K562 (cell line): Measurements from ENCODE around the gene OXA1L. TPM values are rescaled to one million over a fixed set of nuclear protein-coding genes. Genes with fewer than 3 reads are reported as not detected.
A peak's percentile ranks its signal among the peaks of the same experiment; 100 is the strongest.

Source experiments
- DDX20 ChIP-seq: fragments of 450-650 bp; IDR thresholded peaks from 2 replicates; pipeline ENCODE4 v1.6.1; 2016; ENCODE audit warnings: missing genetic modification characterization, low read depth, mild to moderate bottlenecking, missing compliant biosample characterization, moderate library complexity
- FOXM1 ChIP-seq, 2 experiments: fragments of 450-650 bp in 1 of 2; sonication (generic) in 1 of 2; formaldehyde crosslinking in 1 of 2; IDR thresholded peaks; 2 replicates each; pipeline versions ENCODE4 v1.6.1 to v1.9.0; 2017 to 2022; ENCODE audit warnings: low read depth in 2 of 2, mild to moderate bottlenecking in 2 of 2, missing genetic modification reagents in 1 of 2, moderate library complexity in 1 of 2
- MIER1 ChIP-seq: fragments of 450-650 bp; IDR thresholded peaks from 2 replicates; pipeline ENCODE4 v1.6.1; 2016; ENCODE audit warnings: antibody characterized with exemption, mild to moderate bottlenecking, low read depth
- POLR2G ChIP-seq: fragments of 200-400 bp; formaldehyde crosslinking; IDR thresholded peaks from 2 replicates; pipeline ENCODE4 v1.6.1; 2017; ENCODE audit warnings: low read depth, mild to moderate bottlenecking, antibody characterized with exemption, low read length, moderate library complexity
- RNF2 ChIP-seq: sonication (generic); IDR thresholded peaks from 2 replicates; pipeline ENCODE4 v1.6.1; 2016
- SIRT6 ChIP-seq: IDR thresholded peaks from one replicate; pipeline ENCODE4 v1.6.1; 2012; ENCODE audit warnings: low read depth, mild to moderate bottlenecking, control low read depth, inconsistent platforms, low read length, moderate library complexity
- SP2 ChIP-seq: IDR thresholded peaks from 2 replicates; pipeline ENCODE4 v1.6.1; 2011; ENCODE audit warnings: mild to moderate bottlenecking, low read depth, low read length, moderate library complexity; ENCODE audit not compliant: poor library complexity, severe bottlenecking; ENCODE audit errors: extremely low read depth
- XRCC3 ChIP-seq: fragments of 450-650 bp; IDR thresholded peaks from 2 replicates; pipeline ENCODE4 v1.6.1; 2017; ENCODE audit warnings: mild to moderate bottlenecking, moderate library complexity
- ZBTB1 ChIP-seq: sonication (generic); formaldehyde crosslinking; IDR thresholded peaks from 2 replicates; pipeline ENCODE4 v1.8.1; 2023; ENCODE audit warnings: missing genetic modification reagents, low read depth, mild to moderate bottlenecking, borderline replicate concordance
- ZBTB8A ChIP-seq: fragments of 450-650 bp; IDR thresholded peaks from 2 replicates; pipeline ENCODE4 v1.6.1; 2018; ENCODE audit warnings: mild to moderate bottlenecking, moderate library complexity; ENCODE audit not compliant: partially characterized antibody
- ZNF124 ChIP-seq: sonication (generic); formaldehyde crosslinking; IDR thresholded peaks from 2 replicates; pipeline ENCODE4 v1.8.1; 2022; ENCODE audit warnings: missing genetic modification reagents
- ZNF212 ChIP-seq: fragments of 450-650 bp; formaldehyde crosslinking; IDR thresholded peaks from 2 replicates; pipeline ENCODE4 v1.4.0; 2020; ENCODE audit warnings: mild to moderate bottlenecking
- ZNF507 ChIP-seq: conservative IDR thresholded peaks from 2 replicates; pipeline ENCODE4 v1.6.1; 2017; ENCODE audit warnings: missing genetic modification characterization, missing compliant biosample characterization
- ZNF561 ChIP-seq: fragments of 450-650 bp; formaldehyde crosslinking; conservative IDR thresholded peaks from 2 replicates; pipeline ENCODE4 v1.4.0; 2020; ENCODE audit warnings: mild to moderate bottlenecking, moderate library complexity
- polyA plus RNA-seq, 8 experiments: library from polyadenylated mRNA; depleted of rRNA in 4 of 8; stranded (reverse) in 5 of 8; unstranded in 3 of 8; fragments of >200 nt; fragmentation: Nextera tagmentation in 2 of 8; fragmentation: Illumina TruSeq in 1 of 8; extraction: Ambion mirVana in 2 of 8; extraction: Trizol in 1 of 8; gene quantifications; 2 replicates each; pipeline versions ENCODE4 v1.2.1 to v1.2.3, GENCODE V29; 2011 to 2014; ENCODE audit warnings: inconsistent platforms in 1 of 8, missing spikeins in 1 of 8
- total RNA-seq, 7 experiments: library from RNA; depleted of rRNA in 6 of 7; stranded (reverse); fragments of >200 nt in 6 of 7; fragmentation: Illumina TruSeq in 2 of 7; extraction: Trizol in 2 of 7; gene quantifications; 2 replicates each; pipeline versions ENCODE4 v1.2.1 to v1.2.3, GENCODE V29; 2011 to 2021; ENCODE audit warnings: low replicate concordance in 1 of 7
- TF ChIP-seq, protein P1 (sequence below): conservative IDR thresholded peaks from 2 replicates; pipeline ENCODE4 v1.6.1; 2011; ENCODE audit warnings: low read depth, mild to moderate bottlenecking, low read length; ENCODE audit not compliant: control insufficient read depth
- TF ChIP-seq, protein P2 (sequence below), 3 experiments: fragments of 200-800 bp in 1 of 3; fragments of 250-450 bp in 1 of 3; fragments of 450-650 bp in 1 of 3; sonication (Bioruptor Pico) in 1 of 3; sonication (Bioruptor generic) in 1 of 3; formaldehyde crosslinking in 1 of 3; IDR thresholded peaks; 2 replicates each; pipeline versions ENCODE4 v1.6.1 to v1.8.0; 2016 to 2022; ENCODE audit warnings: mild to moderate bottlenecking in 2 of 3, missing genetic modification characterization in 2 of 3, missing compliant biosample characterization in 1 of 3, moderate library complexity in 1 of 3
- TF ChIP-seq, protein P3 (sequence below): fragments of 450-650 bp; IDR thresholded peaks from 2 replicates; pipeline ENCODE4 v1.6.1; 2017; ENCODE audit warnings: antibody characterized with exemption, mild to moderate bottlenecking

The OXA1L gene
- total and polyA plus RNA-seq, 9 of the 15 experiments (the other 6 are each of a cell fraction or from before 2014, with no cell fraction given) = 100 to 204 (median 145) TPM

DNA sequence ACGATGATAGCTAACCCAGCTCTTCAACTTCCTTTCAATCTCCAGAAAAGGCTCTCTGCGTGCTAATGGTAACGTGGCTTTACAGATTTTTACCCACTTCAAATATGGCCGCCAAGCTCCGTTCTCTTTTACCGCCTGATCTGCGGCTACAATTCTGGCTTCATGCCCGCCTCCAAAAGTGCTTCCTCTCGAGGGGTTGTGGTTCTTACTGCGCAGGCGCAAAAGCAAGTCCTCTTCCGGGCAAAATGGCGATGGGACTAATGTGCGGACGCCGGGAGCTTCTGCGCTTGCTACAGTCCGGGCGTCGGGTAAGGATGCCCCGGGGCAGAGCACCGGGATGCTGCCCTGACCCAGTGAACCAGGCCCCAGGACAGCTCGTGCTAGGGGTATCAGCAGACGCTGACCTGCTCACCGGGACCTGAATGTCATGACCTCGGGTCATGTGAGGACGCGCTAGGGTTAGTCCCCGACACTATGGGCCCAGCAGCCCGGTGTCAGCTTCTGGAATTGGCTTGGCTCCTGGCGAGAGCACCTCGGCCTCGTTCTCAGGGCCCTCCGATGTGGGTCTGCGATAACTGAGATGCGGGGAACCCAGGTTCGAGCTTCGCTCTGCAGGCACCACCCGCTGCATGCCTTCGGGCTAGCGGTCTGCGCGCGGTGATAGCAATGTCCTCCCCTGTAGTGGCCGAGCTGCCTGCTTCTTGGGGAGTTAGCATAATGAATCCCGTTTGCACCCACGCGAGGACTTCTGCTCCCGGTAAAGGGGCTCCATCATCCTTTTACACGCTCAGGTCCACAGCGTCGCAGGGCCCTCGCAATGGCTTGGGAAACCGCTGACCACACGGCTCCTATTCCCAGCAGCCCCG lies at the start of gene OXA1L (continued):
- TF ChIP-seq, protein P1, sequence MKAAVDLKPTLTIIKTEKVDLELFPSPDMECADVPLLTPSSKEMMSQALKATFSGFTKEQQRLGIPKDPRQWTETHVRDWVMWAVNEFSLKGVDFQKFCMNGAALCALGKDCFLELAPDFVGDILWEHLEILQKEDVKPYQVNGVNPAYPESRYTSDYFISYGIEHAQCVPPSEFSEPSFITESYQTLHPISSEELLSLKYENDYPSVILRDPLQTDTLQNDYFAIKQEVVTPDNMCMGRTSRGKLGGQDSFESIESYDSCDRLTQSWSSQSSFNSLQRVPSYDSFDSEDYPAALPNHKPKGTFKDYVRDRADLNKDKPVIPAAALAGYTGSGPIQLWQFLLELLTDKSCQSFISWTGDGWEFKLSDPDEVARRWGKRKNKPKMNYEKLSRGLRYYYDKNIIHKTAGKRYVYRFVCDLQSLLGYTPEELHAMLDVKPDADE = peak; percentile 38; the same call in 1 of the 2 replicates
- TF ChIP-seq SIRT6 (no peak), XRCC3 (no peak), ZBTB8A (no peak), DDX20 (tag) (no peak), POLR2G (peak; percentile 90), RNF2 (0 out of 2 replicates have a peak, but pooled peaks have one; percentile 42), ZNF212 (CRISPR knock-in tag) (no peak), ZNF507 (tag) (no peak), MIER1 (no peak), ZNF561 (CRISPR knock-in tag) (no peak), ZNF124 (CRISPR knock-in tag) (no peak), SP2 (no peak), FOXM1 (IDR thresholded peaks at IDR 0.05; ENCODE audit: low read depth) (0 out of 2 replicates have a peak, but pooled peaks have one; percentile 16), FOXM1 (CRISPR knock-in tag; IDR thresholded peaks at IDR 0.05; ENCODE audit: low read depth) (no peak), ZBTB1 (0 out of 2 replicates have a peak, but pooled peaks have one; percentile 54)
- TF ChIP-seq, protein P2, sequence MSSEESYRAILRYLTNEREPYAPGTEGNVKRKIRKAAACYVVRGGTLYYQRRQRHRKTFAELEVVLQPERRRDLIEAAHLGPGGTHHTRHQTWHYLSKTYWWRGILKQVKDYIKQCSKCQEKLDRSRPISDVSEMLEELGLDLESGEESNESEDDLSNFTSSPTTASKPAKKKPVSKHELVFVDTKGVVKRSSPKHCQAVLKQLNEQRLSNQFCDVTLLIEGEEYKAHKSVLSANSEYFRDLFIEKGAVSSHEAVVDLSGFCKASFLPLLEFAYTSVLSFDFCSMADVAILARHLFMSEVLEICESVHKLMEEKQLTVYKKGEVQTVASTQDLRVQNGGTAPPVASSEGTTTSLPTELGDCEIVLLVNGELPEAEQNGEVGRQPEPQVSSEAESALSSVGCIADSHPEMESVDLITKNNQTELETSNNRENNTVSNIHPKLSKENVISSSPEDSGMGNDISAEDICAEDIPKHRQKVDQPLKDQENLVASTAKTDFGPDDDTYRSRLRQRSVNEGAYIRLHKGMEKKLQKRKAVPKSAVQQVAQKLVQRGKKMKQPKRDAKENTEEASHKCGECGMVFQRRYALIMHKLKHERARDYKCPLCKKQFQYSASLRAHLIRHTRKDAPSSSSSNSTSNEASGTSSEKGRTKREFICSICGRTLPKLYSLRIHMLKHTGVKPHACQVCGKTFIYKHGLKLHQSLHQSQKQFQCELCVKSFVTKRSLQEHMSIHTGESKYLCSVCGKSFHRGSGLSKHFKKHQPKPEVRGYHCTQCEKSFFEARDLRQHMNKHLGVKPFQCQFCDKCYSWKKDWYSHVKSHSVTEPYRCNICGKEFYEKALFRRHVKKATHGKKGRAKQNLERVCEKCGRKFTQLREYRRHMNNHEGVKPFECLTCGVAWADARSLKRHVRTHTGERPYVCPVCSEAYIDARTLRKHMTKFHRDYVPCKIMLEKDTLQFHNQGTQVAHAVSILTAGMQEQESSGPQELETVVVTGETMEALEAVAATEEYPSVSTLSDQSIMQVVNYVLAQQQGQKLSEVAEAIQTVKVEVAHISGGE (CRISPR knock-in tag; IDR thresholded peaks at IDR 0.05) = peak in 2 of 3 experiments; percentile 59 to 90; a peak in 3 of 6 replicates
- TF ChIP-seq, protein P3, sequence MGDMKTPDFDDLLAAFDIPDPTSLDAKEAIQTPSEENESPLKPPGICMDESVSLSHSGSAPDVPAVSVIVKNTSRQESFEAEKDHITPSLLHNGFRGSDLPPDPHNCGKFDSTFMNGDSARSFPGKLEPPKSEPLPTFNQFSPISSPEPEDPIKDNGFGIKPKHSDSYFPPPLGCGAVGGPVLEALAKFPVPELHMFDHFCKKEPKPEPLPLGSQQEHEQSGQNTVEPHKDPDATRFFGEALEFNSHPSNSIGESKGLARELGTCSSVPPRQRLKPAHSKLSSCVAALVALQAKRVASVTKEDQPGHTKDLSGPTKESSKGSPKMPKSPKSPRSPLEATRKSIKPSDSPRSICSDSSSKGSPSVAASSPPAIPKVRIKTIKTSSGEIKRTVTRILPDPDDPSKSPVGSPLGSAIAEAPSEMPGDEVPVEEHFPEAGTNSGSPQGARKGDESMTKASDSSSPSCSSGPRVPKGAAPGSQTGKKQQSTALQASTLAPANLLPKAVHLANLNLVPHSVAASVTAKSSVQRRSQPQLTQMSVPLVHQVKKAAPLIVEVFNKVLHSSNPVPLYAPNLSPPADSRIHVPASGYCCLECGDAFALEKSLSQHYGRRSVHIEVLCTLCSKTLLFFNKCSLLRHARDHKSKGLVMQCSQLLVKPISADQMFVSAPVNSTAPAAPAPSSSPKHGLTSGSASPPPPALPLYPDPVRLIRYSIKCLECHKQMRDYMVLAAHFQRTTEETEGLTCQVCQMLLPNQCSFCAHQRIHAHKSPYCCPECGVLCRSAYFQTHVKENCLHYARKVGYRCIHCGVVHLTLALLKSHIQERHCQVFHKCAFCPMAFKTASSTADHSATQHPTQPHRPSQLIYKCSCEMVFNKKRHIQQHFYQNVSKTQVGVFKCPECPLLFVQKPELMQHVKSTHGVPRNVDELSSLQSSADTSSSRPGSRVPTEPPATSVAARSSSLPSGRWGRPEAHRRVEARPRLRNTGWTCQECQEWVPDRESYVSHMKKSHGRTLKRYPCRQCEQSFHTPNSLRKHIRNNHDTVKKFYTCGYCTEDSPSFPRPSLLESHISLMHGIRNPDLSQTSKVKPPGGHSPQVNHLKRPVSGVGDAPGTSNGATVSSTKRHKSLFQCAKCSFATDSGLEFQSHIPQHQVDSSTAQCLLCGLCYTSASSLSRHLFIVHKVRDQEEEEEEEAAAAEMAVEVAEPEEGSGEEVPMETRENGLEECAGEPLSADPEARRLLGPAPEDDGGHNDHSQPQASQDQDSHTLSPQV = peak; percentile 48
